Fibroblast of villous mesenchyme (primary cell): ENCODE measurements around the gene CDK6. TPM values are rescaled to one million over a fixed set of nuclear protein-coding genes. Genes with fewer than 3 reads are reported as not detected.

ENCODE experiments used
- DNase-seq: peaks from one replicate; pipeline ENCODE4 v3.0.0-alpha.2; 2010; ENCODE audit warnings: low read depth
- H3K4me3 ChIP-seq: 2 replicates; pipeline ENCODE4 v1.5.1; 2011; ENCODE audit warnings: low read depth, mild to moderate bottlenecking, low read length
- CTCF ChIP-seq: IDR thresholded peaks from 2 replicates; pipeline ENCODE4 v1.5.1; 2012; ENCODE audit warnings: low read depth, mild to moderate bottlenecking, low read length; ENCODE audit not compliant: insufficient read depth
- total RNA-seq: library from RNA; depleted of rRNA; stranded (reverse); fragments of >200 nt; gene quantifications from 2 replicates; pipeline ENCODE4 v1.2.3, GENCODE V29; 2012

Gene CDK6
- total RNA-seq, 1 donor: 30.7 TPM

GRCh38 chr7:92626281-92626809 is 210.0 kb downstream of the CDK6 start:
- no peak overlapping the region for H3K4me3 ChIP-seq
- no peak for DNase-seq
- no peak for TF ChIP-seq CTCF

GRCh38 chr7:92625617-92626016 is 210.8 kb downstream of the CDK6 start:
- DNase-seq: no peak
- no peak for TF ChIP-seq CTCF
- no peak overlapping the region for H3K4me3 ChIP-seq

GRCh38 chr7:92624298-92624996 is 211.9 kb downstream of the CDK6 start:
- no peak for DNase-seq
- TF ChIP-seq CTCF: no peak

GRCh38 chr7:92623544-92623943 is 212.8 kb downstream of the CDK6 start:
- TF ChIP-seq CTCF: no peak
- H3K4me3 ChIP-seq: no peak overlapping the region
- DNase-seq: no peak

More at GRCh38 chr7:92624298-92624996, 211.9 kb downstream of the CDK6 start:
- H3K4me3 ChIP-seq: no peak overlapping the region

GRCh38 chr7:92622685-92623084 is 213.7 kb downstream of the CDK6 start:
- TF ChIP-seq CTCF: no peak
- no peak for DNase-seq
- H3K4me3 ChIP-seq: no peak overlapping the region

- no peak overlapping the region for H3K4me3 ChIP-seq
- DNase-seq: no peak
- TF ChIP-seq CTCF: no peak
Measured at GRCh38 chr7:92622030-92622429, 214.3 kb downstream of the CDK6 start.
